ENCODE data around the gene LY6G6C.

Gene LY6G6C

DNA sequence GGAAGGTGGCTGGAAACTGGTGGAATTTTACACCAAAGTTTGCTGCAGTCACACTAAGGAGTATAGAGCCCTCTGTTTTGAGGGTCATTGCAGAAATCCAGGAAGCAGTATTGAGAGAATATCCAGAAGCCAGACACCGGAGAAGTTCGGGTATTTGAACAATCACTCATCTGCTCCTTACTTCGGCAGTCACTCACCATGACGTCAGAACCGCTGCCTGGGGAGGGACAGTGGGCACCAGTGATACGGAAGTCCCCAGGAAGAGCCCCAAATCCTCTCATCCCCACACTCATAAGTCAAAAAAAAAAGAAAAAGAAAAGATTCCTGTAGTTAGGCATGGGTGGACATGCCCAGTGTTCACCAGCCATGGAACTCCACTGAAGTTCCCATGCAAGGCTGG, 44.6 kb downstream of the LY6G6C start:
- no peak for DNase-seq

DNA sequence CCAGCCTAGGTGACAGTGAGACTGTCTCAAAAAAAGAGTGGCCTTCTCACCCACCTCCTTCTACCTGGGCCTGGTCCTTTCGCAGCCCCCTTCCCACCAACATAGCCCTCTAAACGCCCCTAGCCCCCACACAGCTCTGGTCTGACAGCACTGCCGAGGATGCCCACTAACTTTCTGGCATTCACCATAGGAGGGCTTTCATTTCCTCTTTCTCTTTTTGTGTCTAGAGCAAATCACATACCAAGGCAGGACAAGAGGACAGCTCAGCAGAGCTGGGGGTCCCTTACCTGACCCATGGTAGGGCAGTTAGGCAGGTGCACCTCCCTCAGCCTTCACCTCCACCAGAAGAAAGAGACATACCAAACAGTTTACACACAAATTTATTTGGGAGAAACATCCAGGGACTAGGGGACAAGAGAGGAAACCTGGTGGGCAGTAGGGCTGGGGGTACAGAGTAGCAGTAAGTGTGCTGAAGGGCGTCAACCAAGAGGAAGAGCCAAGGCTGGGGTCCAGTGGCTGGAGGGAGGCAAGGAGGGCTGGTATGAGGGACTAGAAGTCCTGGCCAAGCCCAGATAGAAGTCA, 45.1 kb downstream of the LY6G6C start:
- no peak for DNase-seq

DNA sequence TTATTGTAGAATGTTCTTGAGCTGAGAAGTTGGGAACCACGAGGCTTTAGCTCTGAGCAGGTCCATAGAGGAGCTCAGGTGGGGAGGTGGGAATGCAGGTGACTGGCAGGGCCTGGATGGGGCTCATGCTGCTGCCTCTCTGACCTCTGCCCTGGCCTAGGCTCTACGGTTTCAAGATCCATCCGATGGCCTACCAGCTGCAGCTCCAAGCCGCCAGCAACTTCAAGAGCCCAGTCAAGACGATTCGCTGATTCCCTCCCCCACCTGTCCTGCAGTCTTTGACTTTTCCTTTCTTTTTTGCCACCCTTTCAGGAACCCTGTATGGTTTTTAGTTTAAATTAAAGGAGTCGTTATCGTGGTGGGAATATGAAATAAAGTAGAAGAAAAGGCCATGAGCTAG, 51.9 kb downstream of the LY6G6C start, which contains the start of gene LY6G5B:
TSS of gene LY6G5B (plus strand) at position 301 of the 400 bp plus-strand sequence. CDS start 975 bp downstream, outside the sequence.
- DNase-seq = no peak

Data from inflammatory macrophage treated with lipopolysaccharide for 4 hours (primary cell).